SK-N-SH (cell line): Measurements from ENCODE around the gene OAS1.

Source experiments
- CHD2 ChIP-seq: fragments of 150-350 bp; IDR thresholded peaks from 2 replicates; pipeline ENCODE4 v1.6.1; 2018; ENCODE audit warnings: low read length; ENCODE audit not compliant: partially characterized antibody
- CTCF ChIP-seq: fragments of 200-600 bp; sonication (generic); IDR thresholded peaks from 2 replicates; pipeline ENCODE4 v1.6.1; 2017; ENCODE audit warnings: antibody characterized with exemption, mild to moderate bottlenecking, moderate library complexity
- EP300 ChIP-seq, 2 experiments: IDR thresholded peaks; 2 replicates each; pipeline versions ENCODE4 v1.4.0 to v1.6.1; 2012; ENCODE audit warnings: borderline replicate concordance in 1 of 2, low read depth in 1 of 2, low read length in 1 of 2
- EZH2phosphoT487 ChIP-seq: fragments of 200-600 bp; sonication (generic); IDR thresholded peaks from 2 replicates; pipeline ENCODE4 v1.6.1; 2017; ENCODE audit warnings: low read depth, mixed run types, mild to moderate bottlenecking, antibody characterized with exemption, moderate library complexity, borderline replicate concordance
- FOXJ3 ChIP-seq: sonication (generic); formaldehyde crosslinking; IDR thresholded peaks from 2 replicates; pipeline ENCODE4 v1.5.1; 2020; ENCODE audit warnings: mild to moderate bottlenecking, missing genetic modification reagents
- FOXM1 ChIP-seq: IDR thresholded peaks from 2 replicates; pipeline ENCODE4 v1.4.0; 2012; ENCODE audit warnings: low read depth, mild to moderate bottlenecking
- JUND ChIP-seq: IDR thresholded peaks from 2 replicates; pipeline ENCODE4 v1.4.0; 2012
- POLR2AphosphoS5 ChIP-seq: IDR thresholded peaks from 2 replicates; pipeline ENCODE4 v1.6.1; 2012; ENCODE audit warnings: low read depth, low read length
- REST ChIP-seq: IDR thresholded peaks from 2 replicates; pipeline ENCODE4 v1.6.1; 2012; ENCODE audit warnings: mild to moderate bottlenecking, low read depth, low read length, moderate library complexity
- SMC3 ChIP-seq: IDR thresholded peaks from 2 replicates; pipeline ENCODE4 v1.6.1; 2012; ENCODE audit warnings: low read depth, low read length, improper control_type of control experiment

- no peak for TF ChIP-seq CTCF
- TF ChIP-seq FOXM1: no peak
- no peak for TF ChIP-seq POLR2AphosphoS5
- no peak for TF ChIP-seq REST
- TF ChIP-seq EZH2phosphoT487: no peak
- no peak for TF ChIP-seq FOXJ3 (CRISPR knock-in tag)
- TF ChIP-seq CHD2: no peak
- no peak for TF ChIP-seq EP300 (IDR thresholded peaks at IDR 0.05; ENCODE audit: borderline replicate concordance in 1 of 2, low read depth in 1 of 2, low read length in 1 of 2)
- no peak for TF ChIP-seq JUND
- TF ChIP-seq SMC3: no peak
These were observed 29.8 kb upstream of the OAS1 start for GRCh38 chr12:112877006-112877405.
